Natural killer cell (primary cell): ENCODE results near the gene AP3D1. TPM values are rescaled to one million over a fixed set of nuclear protein-coding genes. Genes with fewer than 3 reads are reported as not detected.
A peak's percentile ranks its signal among the peaks of the same experiment; 100 is the strongest.

ENCODE experiments used
- ATAC-seq, 3 donors: fragments of 150-1000 bp in 2 of 3; fragments of 200-7000 bp in 1 of 3; cut with Tn5 transposase; 1 replicate in 1 of 3; 2 replicates in 2 of 3; pipeline ENCODE4 v1.10.0; 2021; ENCODE audit warnings: mild to moderate bottlenecking in 2 of 3, moderate library complexity in 2 of 3
- DNase-seq, 2 donors: peaks; one replicate each; pipeline versions ENCODE4 v3.0.0 to v3.0.0-alpha.2; 2013 to 2021; ENCODE audit warnings: mixed read lengths in 1 of 2
- H3K27ac ChIP-seq: one replicate; pipeline ENCODE4 v1.5.1; 2013; ENCODE audit warnings: mild to moderate bottlenecking, low read length
- H3K27me3 ChIP-seq: one replicate; pipeline ENCODE4 v1.6.1; 2013; ENCODE audit warnings: low read length; ENCODE audit not compliant: control insufficient read depth, insufficient read depth
- H3K36me3 ChIP-seq: one replicate; pipeline ENCODE4 v1.6.1; 2013; ENCODE audit warnings: low read length; ENCODE audit not compliant: control insufficient read depth, insufficient read depth
- H3K4me1 ChIP-seq: one replicate; pipeline ENCODE4 v1.6.1; 2013; ENCODE audit warnings: low read length; ENCODE audit not compliant: control insufficient read depth, insufficient read depth
- H3K4me3 ChIP-seq: one replicate; pipeline ENCODE4 v1.5.1; 2013; ENCODE audit warnings: low read length
- H3K9me3 ChIP-seq: one replicate; pipeline ENCODE4 v1.6.1; 2013; ENCODE audit warnings: low read length; ENCODE audit not compliant: control insufficient read depth, insufficient read depth
- H3K27ac Mint-ChIP-seq, 2 donors: one replicate each; pipeline ENCODE4 v1.8.0; 2022; ENCODE audit warnings: mild to moderate bottlenecking in 2 of 2, mixed read lengths in 2 of 2, moderate library complexity in 1 of 2
- H3K27me3 Mint-ChIP-seq, 2 donors: one replicate each; pipeline ENCODE4 v1.8.0; 2022; ENCODE audit warnings: low read depth in 2 of 2, mixed read lengths in 2 of 2
- H3K36me3 Mint-ChIP-seq: one replicate; pipeline ENCODE4 v1.8.0; 2022; ENCODE audit warnings: mixed read lengths
- H3K4me1 Mint-ChIP-seq, 2 donors: one replicate each; pipeline ENCODE4 v1.8.0; 2022; ENCODE audit warnings: mixed read lengths in 2 of 2
- H3K4me3 Mint-ChIP-seq: one replicate; pipeline ENCODE4 v1.8.0; 2022; ENCODE audit warnings: mild to moderate bottlenecking, moderate library complexity, mixed read lengths
- H3K9me3 Mint-ChIP-seq, 2 donors: one replicate each; pipeline ENCODE4 v1.8.0; 2022; ENCODE audit warnings: mixed read lengths in 2 of 2
- CTCF ChIP-seq: fragments of 200-600 bp; IDR thresholded peaks from one replicate; pipeline ENCODE4 v1.8.0; 2022; ENCODE audit warnings: antibody characterized with exemption
- whole genome bisulfite sequencing: methylation state at CpG from one replicate; pipeline ENCODE4 v1.1.7; 2013; ENCODE audit warnings: missing lambda C conversion rate; ENCODE audit not compliant: insufficient coverage; 5-methylcytosine and 5-hydroxymethylcytosine counted together
- intact Hi-C: fragments of 100-400 bp; cut with micrococcal nuclease; formaldehyde crosslinking; loops from one replicate; pipeline ENCODE4 v1.14.2; 2022
- total RNA-seq, 4 donors: library from RNA; stranded (reverse); fragments of 120-200 nt in 1 of 4; gene quantifications; one replicate each; pipeline versions ENCODE4 v1.2.3 to v1.2.4, GENCODE V29; 2013 to 2022

The AP3D1 gene
- total RNA-seq, 3 donors from 2014 or later (not counting 1 experiment from before 2014, with no cell fraction given) = 74.6 to 93.1 (median 87.5) TPM

DNA sequence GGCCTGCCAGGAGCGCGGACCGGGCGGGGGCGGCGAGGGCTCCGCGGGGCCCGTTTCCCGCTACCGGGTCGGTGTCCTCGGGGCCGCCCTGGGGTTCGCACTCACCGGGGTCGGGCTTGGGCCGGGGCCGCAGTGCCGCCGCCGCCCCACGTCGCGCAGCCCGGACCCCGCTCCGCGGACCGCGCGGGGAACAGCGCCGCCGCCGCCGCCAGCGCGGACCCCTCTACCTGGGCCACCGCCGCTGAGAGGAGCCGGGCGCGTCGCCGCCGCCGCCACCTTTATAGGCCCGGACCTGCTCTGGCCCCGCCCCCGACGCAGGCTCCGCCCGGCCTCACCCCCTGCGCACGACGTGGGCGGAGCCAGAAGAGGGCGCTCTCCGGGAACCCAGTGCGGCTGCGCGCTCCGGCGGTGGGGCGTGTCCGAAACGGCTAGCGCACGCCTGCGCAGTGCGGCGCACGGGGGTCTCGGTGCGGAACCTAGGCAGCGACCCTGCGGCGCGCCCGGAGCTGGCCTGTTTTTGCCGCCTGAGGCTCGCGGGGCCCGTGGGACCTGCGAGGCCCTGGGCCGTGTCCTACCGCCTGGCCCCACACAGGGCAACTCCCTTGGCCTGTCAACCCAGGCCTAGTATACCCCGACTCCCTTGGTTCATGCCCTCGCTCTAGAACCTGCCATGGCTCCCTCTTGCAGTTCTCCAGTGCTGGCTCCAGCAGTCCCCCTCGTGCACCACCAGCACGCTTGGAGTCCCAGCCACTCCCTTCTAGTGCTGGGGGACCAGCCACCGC lies 100.2 kb downstream of the AP3D1 start, which contains the start of gene MKNK2:
MKNK2 (minus strand) TSS at position 254 of the 782 bp plus-strand sequence. CDS start 393 bp downstream, outside the sequence.
- peak; percentile 97 for DNase-seq
- peak within 1 kb of the TSS; percentile 91 for H3K4me3 ChIP-seq
- no peaks in the 10 kb centered on the region for H3K27me3 ChIP-seq
- Mint-ChIP-seq H3K36me3 (no peaks in the 10 kb centered on the region), H3K4me3 (peak within 1 kb of the TSS; percentile 85), H3K27me3 (no peaks in the 10 kb centered on the region), H3K9me3 (no peaks in the 10 kb centered on the region), H3K27ac (peak within 1 kb of the TSS; percentile 82 to 89), H3K4me1 (peaks cover 10 to 42% of the 10 kb centered on the region in 2 donors)
- H3K27ac ChIP-seq = peak within 1 kb of the TSS; percentile 95
- ATAC-seq = peak; percentile 81 to 93 (median 84)
- peak; percentile 33 for TF ChIP-seq CTCF
- H3K36me3 ChIP-seq = peaks cover 20% of the 10 kb centered on the region
- intact Hi-C loops = loop anchor here (1.0 to 5.0 kb wide), 3 partner anchors 9 to 34 kb away; partner anchors contain the start of gene BTBD2
- 2% methylated on average over 93 of the region's 93 CpGs for WGBS
- peaks cover 77% of the 10 kb centered on the region for H3K4me1 ChIP-seq
- no peaks in the 10 kb centered on the region for H3K9me3 ChIP-seq

Other genes with a start within 250 kb of the AP3D1 start
- gene ADAT3, start 246.2 kb downstream of the AP3D1 start, total RNA-seq = 10 to 100 TPM; 13.0 to 20.9 (median 13.1) TPM
- 10 to 100 TPM; 43.1 to 53.7 (median 46.9) TPM for gene SCAMP4, start 246.2 kb downstream of the AP3D1 start, total RNA-seq
- gene CSNK1G2, start 210.4 kb downstream of the AP3D1 start, total RNA-seq = 100 to 1,000 TPM; 138 to 143 (median 139) TPM
- 10 to 100 TPM; 47.6 to 57.0 (median 53.4) TPM for gene BTBD2, start 135.9 kb downstream of the AP3D1 start, total RNA-seq
- gene MKNK2, start 100.3 kb downstream of the AP3D1 start, total RNA-seq = 100 to 1,000 TPM; 259 to 389 (median 322) TPM
- 100 to 1,000 TPM; 239 to 314 (median 246) TPM for gene MOB3A, start 55.2 kb downstream of the AP3D1 start, total RNA-seq
- gene IZUMO4, start 54.7 kb downstream of the AP3D1 start, total RNA-seq = 1 to 10 TPM; 3.3 to 7.6 (median 7.1) TPM
- 10 to 100 TPM; 42.5 to 62.1 (median 54.3) TPM for gene DOT1L, start 12.4 kb upstream of the AP3D1 start, total RNA-seq
- 10 to 100 TPM; 36.7 to 45.8 (median 44.7) TPM for gene PLEKHJ1, start 84.8 kb upstream of the AP3D1 start, total RNA-seq
- gene SF3A2, start 85.3 kb upstream of the AP3D1 start, total RNA-seq = 100 to 1,000 TPM; 143 to 165 (median 147) TPM
- 1 to 10 TPM in 1 of 3 donors, under 1 TPM in 2; 0.55 to 2.1 (median 0.88) TPM for gene AMH, start 97.8 kb upstream of the AP3D1 start, total RNA-seq
- gene JSRP1, start 104.9 kb upstream of the AP3D1 start, total RNA-seq = 1 to 10 TPM in 1 of 3 donors, under 1 TPM in 1, not detected in 1; 0.82 to 2.0 TPM
- 1 to 10 TPM; 5.7 to 9.5 (median 8.4) TPM for gene PEAK3, start 130.6 kb upstream of the AP3D1 start, total RNA-seq
- gene LINGO3, start 156.6 kb upstream of the AP3D1 start, total RNA-seq = 1 to 10 TPM in 1 of 3 donors, under 1 TPM in 2; 0.68 to 1.0 (median 0.84) TPM
- 10 to 100 TPM; 52.0 to 80.2 (median 77.4) TPM for gene LSM7, start 177.0 kb upstream of the AP3D1 start, total RNA-seq
- 10 to 100 TPM; 63.2 to 83.8 (median 79.7) TPM for gene SPPL2B, start 177.1 kb upstream of the AP3D1 start, total RNA-seq
- not detected for gene TMPRSS9, start 208.7 kb upstream of the AP3D1 start, total RNA-seq